Esophagus muscularis mucosa (tissue), 4 donors: ENCODE measurements around the gene TMEM150B. TPM values are rescaled to one million over a fixed set of nuclear protein-coding genes. Genes with fewer than 3 reads are reported as not detected.

ENCODE experiments used
- DNase-seq: peaks from one replicate; pipeline ENCODE4 v3.0.0-alpha.2; 2017; ENCODE audit errors: extremely low spot score
- H3K27ac ChIP-seq, 4 donors: fragments of 200-600 bp; sonication (generic); replicated peaks in 1 of 4; 1 replicate in 3 of 4; 2 replicates in 1 of 4; pipeline ENCODE4 v1.5.1; 2016 to 2019; ENCODE audit warnings: mild to moderate bottlenecking in 1 of 4
- H3K27me3 ChIP-seq, 4 donors: fragments of 200-600 bp; sonication (generic); one replicate each; pipeline versions ENCODE4 v1.5.1 to v1.6.0; 2016 to 2019
- H3K36me3 ChIP-seq, 4 donors: fragments of 200-600 bp; sonication (generic); one replicate each; pipeline ENCODE4 v1.5.1; 2016 to 2019
- H3K4me1 ChIP-seq, 4 donors: fragments of 200-600 bp; sonication (generic); one replicate each; pipeline ENCODE4 v1.5.1; 2016 to 2019
- H3K4me3 ChIP-seq, 4 donors: fragments of 200-600 bp; sonication (generic); 1 replicate in 2 of 4; 2 replicates in 2 of 4; pipeline ENCODE4 v1.5.1; 2016 to 2019; ENCODE audit warnings: mild to moderate bottlenecking in 4 of 4, moderate library complexity in 1 of 4
- H3K9me3 ChIP-seq, 4 donors: fragments of 200-600 bp; sonication (generic); 1 replicate in 3 of 4; 2 replicates in 1 of 4; pipeline ENCODE4 v1.5.1; 2016 to 2019
- EP300 ChIP-seq: sonication (generic); formaldehyde crosslinking; IDR thresholded peaks from one replicate; pipeline ENCODE4 v1.6.1; 2017; ENCODE audit warnings: antibody characterized with exemption
- POLR2A ChIP-seq: fragments of 450-650 bp; IDR thresholded peaks from one replicate; pipeline ENCODE4 v1.6.1; 2017; ENCODE audit warnings: antibody characterized with exemption, moderate library complexity, mild to moderate bottlenecking, low read depth
- POLR2AphosphoS5 ChIP-seq, 2 donors: sonication (generic); formaldehyde crosslinking; IDR thresholded peaks; one replicate each; pipeline ENCODE4 v1.6.1; 2017; ENCODE audit warnings: antibody characterized with exemption in 2 of 2
- WGBS: methylation state at CpG from one replicate; pipeline ENCODE4 v1.1.5; 2018; 5-methylcytosine and 5-hydroxymethylcytosine counted together
- intact Hi-C: fragments of 100-400 bp; cut with DNase I; formaldehyde crosslinking; loops from one replicate; pipeline ENCODE4 v1.15.1; 2023
- total RNA-seq, 4 donors: library from RNA; depleted of rRNA; stranded (reverse); fragments of >200 nt; gene quantifications; one replicate each; pipeline versions ENCODE4 v1.1.0 to v1.2.1, GENCODE V29; 2016
- TF ChIP-seq, protein P1 (sequence below), 3 experiments: fragments of 200-600 bp in 2 of 3; fragments of 450-650 bp in 1 of 3; sonication (generic) in 2 of 3; IDR thresholded peaks; one replicate each; pipeline ENCODE4 v1.5.1; 2017 to 2019; ENCODE audit warnings: antibody characterized with exemption in 3 of 3, mild to moderate bottlenecking in 2 of 3, moderate library complexity in 1 of 3

TMEM150B gene
- total RNA-seq, 4 donors from 2014 or later, result 0.83 to 5.2 (median 2.7) TPM

DNA sequence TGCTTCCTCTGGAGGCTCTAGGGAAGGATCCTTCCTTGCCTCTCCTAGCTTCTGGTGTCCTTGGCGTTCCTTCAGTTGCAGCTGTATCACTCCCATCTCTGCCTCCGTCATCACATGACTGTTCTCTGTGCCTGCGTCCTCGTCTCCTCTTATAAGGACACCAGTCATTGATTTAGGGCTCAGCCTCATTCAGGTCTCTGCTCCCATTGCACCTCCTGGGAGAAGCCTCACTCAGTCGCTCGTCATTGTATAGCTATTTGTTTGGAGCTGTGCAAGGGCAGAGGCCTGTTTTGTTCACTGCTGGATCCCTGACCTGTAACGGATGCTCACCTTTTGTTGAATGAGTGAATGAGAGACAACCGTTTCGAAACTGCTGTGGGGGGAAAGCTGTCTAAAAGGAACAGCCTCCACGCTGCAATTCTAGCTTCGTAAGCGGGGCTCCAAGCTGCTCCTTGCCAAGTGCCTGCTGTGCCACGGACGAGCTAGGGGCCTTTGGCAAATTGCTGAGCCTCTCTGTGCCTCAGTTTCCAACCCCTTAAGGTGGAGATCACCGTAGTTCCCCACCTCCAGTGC, 24.2 kb downstream of the TMEM150B start:
- TF ChIP-seq POLR2A (no peak), EP300 (no peak), POLR2AphosphoS5 (IDR thresholded peaks at IDR 0.05) (no peak)
- TF ChIP-seq, protein P1, sequence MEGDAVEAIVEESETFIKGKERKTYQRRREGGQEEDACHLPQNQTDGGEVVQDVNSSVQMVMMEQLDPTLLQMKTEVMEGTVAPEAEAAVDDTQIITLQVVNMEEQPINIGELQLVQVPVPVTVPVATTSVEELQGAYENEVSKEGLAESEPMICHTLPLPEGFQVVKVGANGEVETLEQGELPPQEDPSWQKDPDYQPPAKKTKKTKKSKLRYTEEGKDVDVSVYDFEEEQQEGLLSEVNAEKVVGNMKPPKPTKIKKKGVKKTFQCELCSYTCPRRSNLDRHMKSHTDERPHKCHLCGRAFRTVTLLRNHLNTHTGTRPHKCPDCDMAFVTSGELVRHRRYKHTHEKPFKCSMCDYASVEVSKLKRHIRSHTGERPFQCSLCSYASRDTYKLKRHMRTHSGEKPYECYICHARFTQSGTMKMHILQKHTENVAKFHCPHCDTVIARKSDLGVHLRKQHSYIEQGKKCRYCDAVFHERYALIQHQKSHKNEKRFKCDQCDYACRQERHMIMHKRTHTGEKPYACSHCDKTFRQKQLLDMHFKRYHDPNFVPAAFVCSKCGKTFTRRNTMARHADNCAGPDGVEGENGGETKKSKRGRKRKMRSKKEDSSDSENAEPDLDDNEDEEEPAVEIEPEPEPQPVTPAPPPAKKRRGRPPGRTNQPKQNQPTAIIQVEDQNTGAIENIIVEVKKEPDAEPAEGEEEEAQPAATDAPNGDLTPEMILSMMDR (IDR thresholded peaks at IDR 0.05), result no peak
- Histone ChIP-seq H3K4me3 (no peak overlapping the region), H3K4me1 (peaks cover 9 to 12% (median 10%) of the 10 kb centered on the region in 4 donors), H3K36me3 (peaks cover 0 to 65% (median 29%) of the 10 kb centered on the region in 4 donors), H3K27ac (peak overlapping the region in 1 of 4 donors; percentile 10), H3K27me3 (no peaks in the 10 kb centered on the region), H3K9me3 (no peaks in the 10 kb centered on the region)
- DNase-seq, result no peak
- 64% methylated on average over 13 of the region's 15 CpGs for WGBS
- intact Hi-C loops, result loop anchor here (5.0 to 10.0 kb wide), 3 partner anchors 41 to 114 kb away; partner anchors contain the start of gene TMEM238

DNA sequence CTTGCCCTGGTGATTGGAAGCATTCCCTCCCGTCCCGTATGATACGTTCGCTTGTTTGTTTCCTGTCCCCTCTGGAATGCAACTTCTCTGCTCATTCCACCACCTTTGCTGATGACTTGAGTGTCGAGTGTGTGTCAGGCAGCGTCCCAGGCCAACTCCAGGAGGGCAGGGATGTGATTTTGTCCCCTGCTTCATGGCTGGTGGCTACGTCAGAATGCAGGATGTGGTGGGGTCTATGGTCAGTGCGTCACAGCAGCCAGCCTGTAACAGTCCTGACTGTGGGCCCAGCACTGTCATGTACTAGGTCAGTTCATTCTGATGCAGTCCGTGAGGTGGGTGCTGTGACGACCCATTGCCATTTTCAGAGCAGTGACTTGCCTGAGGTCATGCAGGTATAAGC, 25.1 kb downstream of the TMEM150B start:
- Histone ChIP-seq H3K36me3 (peaks cover 0 to 65% (median 33%) of the 10 kb centered on the region in 4 donors), H3K27ac (no peak overlapping the region), H3K9me3 (no peaks in the 10 kb centered on the region), H3K4me3 (no peak overlapping the region), H3K4me1 (peaks cover 9 to 12% (median 10%) of the 10 kb centered on the region in 4 donors), H3K27me3 (no peaks in the 10 kb centered on the region)
- TF ChIP-seq POLR2A (no peak), POLR2AphosphoS5 (IDR thresholded peaks at IDR 0.05) (no peak), EP300 (no peak)
- TF ChIP-seq, protein P1 (IDR thresholded peaks at IDR 0.05), result no peak
- DNase-seq, result no peak
- 90% methylated on average over 10 of the region's 10 CpGs for WGBS
- intact Hi-C loops, result loop anchor here (5.0 to 10.0 kb wide), 3 partner anchors 42 to 115 kb away; partner anchors contain the start of gene TMEM238

DNA sequence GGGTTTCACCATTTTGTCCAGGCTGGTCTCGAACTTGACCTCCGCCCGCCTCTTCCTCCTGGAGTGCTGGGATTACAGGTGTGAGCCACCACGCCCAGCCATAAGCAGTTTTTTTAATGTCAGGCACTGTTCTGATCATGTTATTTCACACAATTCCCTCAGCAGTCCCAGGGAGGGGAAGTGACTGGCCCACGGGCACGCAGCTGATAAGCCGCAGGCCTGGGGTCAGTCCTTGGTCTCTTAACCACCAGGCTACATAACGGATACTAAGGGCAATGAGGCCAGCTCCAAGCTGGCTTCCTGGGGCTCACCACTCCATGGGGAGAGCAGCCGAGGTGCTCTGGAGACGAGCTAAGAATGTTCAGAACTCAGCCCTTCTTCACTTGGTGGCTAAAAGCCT, 27.9 kb downstream of the TMEM150B start:
- Histone ChIP-seq H3K9me3 (no peaks in the 10 kb centered on the region), H3K27me3 (no peaks in the 10 kb centered on the region), H3K27ac (no peak overlapping the region), H3K4me3 (no peak overlapping the region), H3K36me3 (peaks cover 0 to 59% (median 29%) of the 10 kb centered on the region in 4 donors), H3K4me1 (peaks cover 9 to 11% (median 10%) of the 10 kb centered on the region in 4 donors)
- intact Hi-C loops, result no loop called here
- TF ChIP-seq EP300, result no peak
- TF ChIP-seq, protein P1 (IDR thresholded peaks at IDR 0.05), result no peak
- no peak for TF ChIP-seq POLR2A
- no peak for TF ChIP-seq POLR2AphosphoS5 (IDR thresholded peaks at IDR 0.05)
- WGBS, result 84% methylated on average over 10 of the region's 10 CpGs
- DNase-seq, result no peak

DNA sequence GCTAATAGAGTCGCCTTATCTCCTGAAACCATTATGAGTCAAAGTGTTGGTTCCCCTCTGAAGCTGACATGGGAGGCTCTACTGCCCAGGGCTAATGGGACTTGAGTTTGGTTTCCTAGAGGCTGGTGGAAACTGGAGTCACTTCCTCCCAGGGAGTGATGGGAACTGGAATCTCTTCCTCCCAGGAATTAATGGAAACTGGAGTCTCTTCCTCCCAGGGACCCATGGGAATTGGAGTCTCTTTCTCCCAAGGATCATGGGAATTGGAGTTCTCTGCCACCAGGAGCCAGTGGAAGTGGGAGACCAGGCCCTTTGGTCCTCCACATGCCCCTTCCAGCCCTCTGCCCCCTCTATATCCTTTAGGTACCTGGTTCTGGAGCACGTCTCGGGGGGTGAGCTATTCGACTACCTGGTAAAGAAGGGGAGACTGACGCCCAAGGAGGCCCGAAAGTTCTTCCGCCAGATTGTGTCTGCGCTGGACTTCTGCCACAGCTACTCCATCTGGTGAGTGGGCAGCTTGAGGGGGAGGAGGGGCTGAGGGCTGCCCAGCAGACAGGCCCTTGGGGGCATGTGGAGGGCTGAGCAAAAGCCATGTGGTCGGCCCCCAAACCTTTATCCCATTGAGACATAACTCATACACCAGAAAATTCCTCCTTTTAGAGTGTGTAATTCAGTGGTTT, 35.9 kb downstream of the TMEM150B start:
- Histone ChIP-seq H3K27me3 (peaks cover 0 to 2% (median 0%) of the 10 kb centered on the region in 4 donors), H3K9me3 (no peaks in the 10 kb centered on the region), H3K27ac (no peak overlapping the region), H3K4me3 (no peak overlapping the region), H3K36me3 (peaks cover 0 to 47% (median 15%) of the 10 kb centered on the region in 4 donors), H3K4me1 (peaks cover 10 to 16% (median 15%) of the 10 kb centered on the region in 4 donors)
- intact Hi-C loops, result no loop called here
- DNase-seq, result no peak
- WGBS, result 92% methylated on average over 9 of the region's 9 CpGs
- TF ChIP-seq POLR2AphosphoS5 (IDR thresholded peaks at IDR 0.05) (no peak), EP300 (no peak), POLR2A (no peak)
- TF ChIP-seq, protein P1 (IDR thresholded peaks at IDR 0.05), result no peak
